ENCODE results near the gene COG7.
"Not testable (repeated sequence)": the region's sequence is repeated elsewhere in the genome, so short reads cannot be mapped to it uniquely, and the experiment has no call there.

The COG7 gene

DNA sequence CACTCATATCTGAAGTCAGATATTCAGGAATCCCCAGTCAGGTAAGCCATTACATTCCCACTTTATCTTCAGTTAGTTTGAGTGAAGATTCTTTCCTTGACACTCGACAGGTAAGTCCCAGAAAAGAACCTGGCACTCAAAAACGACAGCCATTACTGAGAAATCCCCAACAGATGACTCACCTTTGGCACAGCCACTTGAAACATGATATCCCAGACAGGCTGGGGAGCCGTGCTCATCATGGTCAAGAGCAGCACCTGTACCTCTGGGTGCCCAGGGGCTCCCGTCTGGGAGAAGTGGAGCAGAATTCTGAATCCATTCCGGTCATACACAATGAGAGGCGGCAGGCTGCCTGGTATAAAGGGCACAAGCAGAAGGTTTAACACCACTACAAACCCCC lies 16.8 kb upstream of the COG7 start:
- DNase-seq (ENCODE audit: low spot score) = no peak

- DNase-seq (ENCODE audit: low spot score) = no peak
Measured at GRCh38 chr16:23466162-23466885, 13.3 kb upstream of the COG7 start.

DNA sequence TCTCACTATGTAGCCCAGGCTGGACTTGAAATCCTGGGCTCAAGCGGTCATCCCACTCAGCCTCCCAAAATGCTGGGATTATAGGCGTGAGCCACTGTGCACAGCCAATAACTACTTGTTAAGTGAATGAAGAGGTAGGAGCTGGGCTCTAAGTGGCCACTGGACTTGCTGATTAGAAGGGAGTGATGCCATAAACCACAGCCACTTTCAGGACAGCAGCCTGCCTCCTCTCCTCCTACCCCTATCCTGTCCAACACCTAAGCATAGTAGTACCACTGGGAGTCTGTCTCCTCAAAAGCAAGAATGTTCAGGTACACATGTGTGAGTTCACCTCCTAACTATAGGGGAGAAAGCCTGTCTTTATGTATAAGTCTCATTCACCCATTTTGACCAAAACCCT lies 12.2 kb upstream of the COG7 start:
- DNase-seq (ENCODE audit: low spot score) = no peak

- DNase-seq (ENCODE audit: low spot score) = no peak
Measured at GRCh38 chr16:23464196-23464595, 11.2 kb upstream of the COG7 start.

GRCh38 chr16:23462994-23463393 lies 10.0 kb upstream of the COG7 start:
- not testable (repeated sequence) for DNase-seq (ENCODE audit: low spot score)

DNA sequence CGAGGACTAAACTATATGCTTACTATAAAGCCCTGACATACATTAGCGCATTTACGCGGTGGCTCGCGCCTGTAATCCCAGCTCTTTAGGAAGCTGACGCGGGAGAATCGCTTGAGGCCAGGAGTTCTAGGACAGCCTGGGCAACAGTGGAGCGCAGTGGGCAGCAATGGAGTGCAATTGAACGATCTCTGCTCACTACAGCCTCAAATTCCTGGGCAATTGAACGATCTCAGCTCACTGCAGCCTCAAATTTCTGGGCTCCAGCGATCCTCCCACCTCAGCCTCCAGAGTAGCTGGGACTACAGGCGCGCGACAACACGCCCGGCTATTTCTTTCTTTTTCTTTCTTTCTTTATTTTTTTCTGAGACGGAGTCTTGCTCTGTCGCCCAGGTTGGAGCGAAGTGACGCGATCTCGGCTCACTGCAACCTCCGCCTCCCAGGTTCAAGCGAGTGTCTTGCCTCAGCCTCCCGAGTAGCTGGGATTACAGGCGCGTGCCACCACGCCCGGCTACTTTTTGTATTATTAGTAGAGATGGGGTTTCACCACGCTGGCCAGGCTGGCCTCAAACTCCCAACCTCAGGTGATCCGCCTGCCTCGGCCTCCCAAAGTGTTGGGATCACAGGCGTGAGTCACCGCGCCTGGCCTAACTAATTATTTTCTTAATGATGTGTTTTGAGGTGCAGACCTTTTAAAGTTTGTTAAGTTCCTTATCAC lies 506 bp upstream of the COG7 start:
- DNase-seq (ENCODE audit: low spot score) = no peak

DNA sequence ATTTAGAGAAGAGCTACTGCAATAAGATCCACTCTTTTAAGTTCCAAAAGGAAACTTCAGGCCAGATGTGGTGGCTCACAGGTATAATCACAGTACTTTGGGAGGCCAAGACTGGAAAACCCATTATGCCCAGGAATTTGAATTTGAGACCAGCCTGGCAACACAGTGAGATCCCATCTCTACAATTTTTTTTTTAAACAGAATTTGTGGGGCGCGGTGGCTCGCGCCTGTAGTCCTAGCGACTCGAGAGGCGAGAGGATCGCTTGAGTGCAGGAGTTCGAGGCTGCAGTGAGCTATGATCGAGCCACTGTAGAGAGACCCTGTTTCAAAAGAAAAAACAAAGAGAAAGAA lies 793 bp downstream of the COG7 start:
- DNase-seq (ENCODE audit: low spot score) = no peak

DNA sequence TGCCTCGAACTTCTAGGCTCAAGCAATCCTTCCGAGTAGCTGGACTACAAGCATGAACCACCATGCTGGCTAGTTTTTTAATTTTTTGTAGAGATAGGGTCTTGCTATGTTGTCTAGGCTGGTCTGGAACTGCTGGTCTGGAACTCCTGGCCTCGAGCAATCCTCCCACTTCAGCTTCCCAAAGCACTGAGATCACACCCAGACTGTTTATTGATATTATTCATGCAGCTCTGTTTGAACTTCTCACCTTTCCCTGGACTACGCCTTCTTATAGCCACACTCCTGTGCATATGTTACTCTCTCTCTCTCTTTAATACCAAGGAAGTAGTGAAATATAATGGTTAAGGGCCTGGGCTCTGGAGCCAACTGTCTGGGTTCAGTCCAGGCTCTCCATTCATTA lies 4.6 kb downstream of the COG7 start:
- no peak for DNase-seq (ENCODE audit: low spot score)

- DNase-seq (ENCODE audit: low spot score) = not testable (repeated sequence)
Measured at GRCh38 chr16:23437542-23437941, 15.4 kb downstream of the COG7 start.

DNA sequence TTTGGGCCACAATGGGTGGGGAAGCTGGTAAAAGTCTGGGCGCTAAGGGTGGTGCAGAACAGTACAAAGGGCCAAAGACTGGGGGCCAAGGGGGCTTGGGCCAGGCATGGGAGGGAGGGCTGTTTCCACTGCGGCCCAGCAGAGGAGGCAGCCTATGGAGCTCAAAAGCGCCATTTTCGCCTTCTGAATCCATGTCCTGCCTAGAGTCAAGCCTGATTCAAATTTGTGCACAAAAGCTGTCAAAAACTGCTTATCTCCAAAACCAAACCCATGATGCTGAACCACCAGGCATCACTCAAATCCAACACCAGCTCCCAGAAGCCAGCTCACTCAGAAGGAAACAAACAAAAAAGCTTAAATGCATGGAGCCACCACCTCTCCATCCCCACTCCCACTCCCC lies 16.0 kb downstream of the COG7 start:
- DNase-seq (ENCODE audit: low spot score) = no peak

DNA sequence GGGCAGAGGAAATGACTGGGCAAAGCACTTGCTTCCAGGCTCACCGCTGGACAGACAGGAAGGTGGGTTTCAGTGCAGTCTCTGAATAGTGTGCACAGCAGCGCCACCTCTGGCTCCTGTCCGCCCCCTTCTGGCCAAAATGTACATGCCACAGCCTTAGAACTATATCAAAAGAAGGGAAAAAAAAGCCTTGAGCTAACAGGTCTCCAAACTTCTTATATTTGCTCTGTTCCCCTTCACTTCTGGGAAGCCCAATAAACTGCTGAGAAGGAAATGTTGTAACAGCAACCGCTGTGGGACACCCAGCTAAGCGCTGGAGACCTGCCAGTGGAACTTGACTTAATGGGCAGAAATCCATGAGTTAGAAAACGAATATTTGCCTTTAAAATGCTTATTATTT lies 17.5 kb downstream of the COG7 start:
- peak; percentile 55 for DNase-seq (ENCODE audit: low spot score)

- DNase-seq (ENCODE audit: low spot score) = peak; percentile 34
Measured at GRCh38 chr16:23434380-23434779, 18.6 kb downstream of the COG7 start.

- DNase-seq (ENCODE audit: low spot score) = no peak
Measured at GRCh38 chr16:23433261-23433920, 19.6 kb downstream of the COG7 start.

DNA sequence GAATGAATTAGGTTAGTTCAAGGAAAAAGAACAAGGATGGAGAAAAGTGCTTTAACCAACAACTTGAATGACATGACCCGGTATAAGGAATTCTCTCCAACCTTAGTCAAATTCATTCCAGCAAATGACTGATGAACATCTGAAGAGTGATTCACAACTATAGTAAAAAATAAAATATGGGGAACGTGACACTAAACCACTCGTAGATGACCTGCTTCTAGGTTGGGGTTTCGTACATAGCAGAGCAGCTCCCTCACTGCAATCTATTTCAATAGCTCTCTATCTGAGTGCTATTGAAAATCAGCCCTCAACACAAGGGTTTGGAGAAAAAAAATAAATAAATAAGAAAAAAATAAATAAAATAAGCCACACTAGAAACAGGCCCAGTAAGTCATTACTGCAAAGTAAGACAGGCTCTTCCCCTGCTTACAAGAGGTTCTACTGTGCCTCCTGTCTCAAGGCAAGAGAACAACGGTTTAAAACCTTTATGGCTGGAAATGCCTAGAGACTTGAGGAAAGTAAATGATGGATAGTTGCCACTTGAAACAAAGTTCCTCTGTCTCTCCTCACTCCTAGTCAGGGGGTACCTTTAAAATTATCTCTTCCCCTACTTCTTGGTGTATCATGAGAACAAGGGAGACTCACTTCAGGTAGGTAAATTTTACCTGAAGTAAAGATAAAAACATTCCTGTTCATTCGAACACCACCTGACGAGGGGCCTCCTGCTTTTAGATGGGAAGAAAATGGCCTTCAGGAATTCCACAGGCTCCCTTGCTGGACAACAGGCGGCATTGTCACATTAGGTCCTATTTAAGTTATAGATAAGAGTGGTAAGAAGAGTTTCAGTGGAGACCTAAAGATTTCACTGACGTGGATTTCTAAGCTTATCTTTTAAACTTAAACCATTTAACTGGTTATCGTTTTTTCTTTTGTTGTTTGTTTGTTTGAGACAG lies 20.5 kb downstream of the COG7 start:
- no peak for DNase-seq (ENCODE audit: low spot score)

- no peak for DNase-seq (ENCODE audit: low spot score)
Measured at GRCh38 chr16:23428351-23428750, 24.6 kb downstream of the COG7 start.

- no peak for DNase-seq (ENCODE audit: low spot score)
Measured at GRCh38 chr16:23424292-23424958, 28.6 kb downstream of the COG7 start.

DNA sequence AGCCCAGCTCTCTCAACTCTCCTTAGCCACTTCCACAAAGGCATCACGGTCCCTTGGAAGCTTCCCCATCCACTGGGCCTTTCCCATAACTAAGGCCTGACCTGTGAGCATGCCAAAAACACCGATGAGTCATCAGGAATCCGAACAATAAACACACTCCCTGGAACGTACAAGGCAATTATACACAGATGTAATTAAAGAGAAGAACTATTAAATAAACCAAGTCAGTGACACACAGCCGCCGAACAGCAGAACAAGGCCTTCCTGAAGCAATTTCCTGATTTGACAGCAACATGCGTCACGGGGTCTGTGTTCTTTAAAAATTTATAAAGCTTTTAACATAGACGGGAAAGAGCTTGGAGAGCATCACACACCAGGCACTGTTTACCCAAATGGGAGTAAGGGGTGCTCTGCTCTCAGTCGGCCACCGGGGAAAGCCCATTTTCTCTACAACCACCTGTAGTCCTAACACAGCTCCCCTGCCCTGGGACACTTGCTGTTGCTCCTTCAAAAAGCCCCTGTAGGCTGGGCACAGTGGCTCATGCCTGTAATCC lies 29.4 kb downstream of the COG7 start:
- no peak for DNase-seq (ENCODE audit: low spot score)

GRCh38 chr16:23420011-23420410 lies 33.0 kb downstream of the COG7 start:
- no peak for DNase-seq (ENCODE audit: low spot score)

DNA sequence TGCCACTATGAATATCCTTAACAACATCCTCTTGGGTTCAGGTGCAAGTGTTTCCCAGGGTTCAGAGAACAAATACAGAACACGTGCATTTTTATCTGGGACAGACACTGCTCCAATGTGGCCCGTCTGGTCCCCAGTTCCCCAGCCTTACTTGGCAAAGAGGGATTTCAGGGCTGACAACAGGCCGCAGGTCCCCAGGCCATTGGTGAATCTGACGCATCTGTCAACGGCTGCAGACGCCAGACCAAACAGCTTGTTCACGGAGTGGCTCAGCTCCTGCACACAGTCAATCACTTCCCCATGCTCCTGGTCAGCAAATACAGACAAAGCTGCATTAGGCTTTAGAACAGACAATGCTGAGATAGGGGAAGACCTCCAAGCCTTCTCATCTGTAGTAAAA lies 36.2 kb downstream of the COG7 start:
- no peak for DNase-seq (ENCODE audit: low spot score)

- DNase-seq (ENCODE audit: low spot score) = no peak
Measured at GRCh38 chr16:23414731-23415130, 38.3 kb downstream of the COG7 start.

DNA sequence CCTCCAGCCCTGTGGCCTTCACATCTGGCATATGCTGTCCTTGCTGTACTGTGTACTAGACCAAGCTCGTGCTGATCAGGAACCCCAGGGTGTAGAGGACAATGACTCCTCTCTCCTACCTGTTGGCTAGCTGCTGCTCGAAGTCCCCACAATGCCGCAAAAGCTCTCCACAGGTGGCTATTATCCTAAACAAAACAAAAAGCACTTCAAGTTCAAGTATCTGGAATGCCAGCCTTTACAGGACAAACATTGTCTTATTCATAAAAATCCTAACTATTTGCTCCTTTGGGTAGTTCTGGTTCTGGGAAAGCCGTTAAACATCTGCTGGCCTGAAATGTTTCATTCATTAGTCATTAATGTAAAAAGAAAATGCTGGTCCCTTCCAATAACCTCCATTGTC lies 42.8 kb downstream of the COG7 start:
- no peak for DNase-seq (ENCODE audit: low spot score)
